Activated CD8-positive, alpha-beta memory T cell treated with anti-CD3 and anti-CD28 coated beads for 48 hours (primary cell): ENCODE data around the gene TYK2.
"Not testable (repeated sequence)": the region's sequence is repeated elsewhere in the genome, so short reads cannot be mapped to it uniquely, and the experiment has no call there.

Source experiments
- DNase-seq, 3 experiments: peaks; one replicate each; pipeline ENCODE4 v3.0.0-alpha.2; 2020; ENCODE audit warnings: low read depth in 2 of 3, low spot score in 2 of 3

The TYK2 gene

GRCh38 chr19:10380313-10381102 lies at the start of gene TYK2:
TSS of gene TYK2 (minus strand) at chr19:10380572. CDS start at chr19:10378406, 2,166 bp downstream.
- DNase-seq = peak; percentile 87 to 97 (median 91)

- DNase-seq = no peak
Observed at GRCh38 chr19:10428996-10429381, 48.6 kb upstream of the TYK2 start.

- DNase-seq = no peak
Observed at GRCh38 chr19:10427169-10427568, 46.8 kb upstream of the TYK2 start.

GRCh38 chr19:10424011-10424637 lies 43.8 kb upstream of the TYK2 start:
- DNase-seq = no peak

- DNase-seq = no peak
Observed at GRCh38 chr19:10422846-10423245, 42.5 kb upstream of the TYK2 start.

GRCh38 chr19:10422046-10422461 lies 41.7 kb upstream of the TYK2 start:
- DNase-seq = no peak

- no peak for DNase-seq
Observed at GRCh38 chr19:10421240-10422045, 41.1 kb upstream of the TYK2 start.

- DNase-seq = peak in 1 of 3 experiments; percentile 57
Observed at GRCh38 chr19:10420444-10421239, 40.3 kb upstream of the TYK2 start, which contains the start of gene PDE4A. TSS of gene PDE4A (plus strand) at chr19:10420538. CDS start at chr19:10420765, 227 bp downstream.

- DNase-seq = peak in 1 of 3 experiments; percentile 55
Observed at GRCh38 chr19:10419646-10420443, 39.5 kb upstream of the TYK2 start.

- no peak for DNase-seq
Observed at GRCh38 chr19:10419200-10419645, 38.9 kb upstream of the TYK2 start.

GRCh38 chr19:10418485-10419199 lies 38.3 kb upstream of the TYK2 start:
- no peak for DNase-seq

- DNase-seq = no peak
Observed at GRCh38 chr19:10418235-10418484, 37.8 kb upstream of the TYK2 start.

GRCh38 chr19:10417541-10418234 lies 37.3 kb upstream of the TYK2 start:
- no peak for DNase-seq

GRCh38 chr19:10416380-10417257 lies 36.2 kb upstream of the TYK2 start:
- peak; percentile 92 to 98 (median 95) for DNase-seq

- DNase-seq = no peak
Observed at GRCh38 chr19:10416083-10416379, 35.7 kb upstream of the TYK2 start.

GRCh38 chr19:10412257-10412977 lies 32.0 kb upstream of the TYK2 start:
- no peak for DNase-seq

GRCh38 chr19:10411224-10411623 lies 30.9 kb upstream of the TYK2 start:
- DNase-seq = not testable (repeated sequence)
